SK-N-MC (cell line): Measurements from ENCODE around the gene KCNH2.

Experiments
- DNase-seq: peaks from one replicate; pipeline ENCODE4 v3.0.0-alpha.2; 2011; ENCODE audit warnings: low read depth, low spot score
- H3K27ac ChIP-seq: fragments of 200-600 bp; sonication (generic); 2 replicates; pipeline ENCODE4 v1.5.1; 2016; ENCODE audit warnings: mixed run types
- H3K36me3 ChIP-seq: fragments of 200-600 bp; sonication (generic); 2 replicates; pipeline ENCODE4 v1.6.1; 2017; ENCODE audit warnings: antibody characterized with exemption, low read length, mixed read lengths; ENCODE audit not compliant: insufficient read depth
- H3K4me3 ChIP-seq: fragments of 200-600 bp; sonication (generic); 2 replicates; pipeline ENCODE4 v1.5.1; 2016
- H3K9ac ChIP-seq: fragments of 200-600 bp; sonication (generic); 2 replicates; pipeline ENCODE4 v1.8.0; 2017; ENCODE audit warnings: mixed run types, mixed read lengths; ENCODE audit not compliant: insufficient read length
- H3K9me3 ChIP-seq: fragments of 200-600 bp; sonication (generic); 2 replicates; pipeline ENCODE4 v1.6.1; 2017; ENCODE audit warnings: low read depth, mild to moderate bottlenecking, antibody characterized with exemption, low read length, moderate library complexity, mixed read lengths
- EZH2 ChIP-seq: fragments of 200-600 bp; sonication (generic); IDR thresholded peaks from one replicate; pipeline ENCODE4 v1.6.1; 2017; ENCODE audit warnings: antibody characterized with exemption
- FOXP2 ChIP-seq: optimal IDR thresholded peaks from 2 replicates; pipeline ENCODE3; 2011; ENCODE audit warnings: mild to moderate bottlenecking, moderate library complexity; ENCODE audit not compliant: insufficient read depth; ENCODE audit errors: extremely low read length, control extremely low read depth
- POLR2AphosphoS5 ChIP-seq: IDR thresholded peaks from 2 replicates; pipeline ENCODE4 v1.6.1; 2012; ENCODE audit warnings: mild to moderate bottlenecking, low read depth, low read length, borderline replicate concordance

The KCNH2 gene

DNA sequence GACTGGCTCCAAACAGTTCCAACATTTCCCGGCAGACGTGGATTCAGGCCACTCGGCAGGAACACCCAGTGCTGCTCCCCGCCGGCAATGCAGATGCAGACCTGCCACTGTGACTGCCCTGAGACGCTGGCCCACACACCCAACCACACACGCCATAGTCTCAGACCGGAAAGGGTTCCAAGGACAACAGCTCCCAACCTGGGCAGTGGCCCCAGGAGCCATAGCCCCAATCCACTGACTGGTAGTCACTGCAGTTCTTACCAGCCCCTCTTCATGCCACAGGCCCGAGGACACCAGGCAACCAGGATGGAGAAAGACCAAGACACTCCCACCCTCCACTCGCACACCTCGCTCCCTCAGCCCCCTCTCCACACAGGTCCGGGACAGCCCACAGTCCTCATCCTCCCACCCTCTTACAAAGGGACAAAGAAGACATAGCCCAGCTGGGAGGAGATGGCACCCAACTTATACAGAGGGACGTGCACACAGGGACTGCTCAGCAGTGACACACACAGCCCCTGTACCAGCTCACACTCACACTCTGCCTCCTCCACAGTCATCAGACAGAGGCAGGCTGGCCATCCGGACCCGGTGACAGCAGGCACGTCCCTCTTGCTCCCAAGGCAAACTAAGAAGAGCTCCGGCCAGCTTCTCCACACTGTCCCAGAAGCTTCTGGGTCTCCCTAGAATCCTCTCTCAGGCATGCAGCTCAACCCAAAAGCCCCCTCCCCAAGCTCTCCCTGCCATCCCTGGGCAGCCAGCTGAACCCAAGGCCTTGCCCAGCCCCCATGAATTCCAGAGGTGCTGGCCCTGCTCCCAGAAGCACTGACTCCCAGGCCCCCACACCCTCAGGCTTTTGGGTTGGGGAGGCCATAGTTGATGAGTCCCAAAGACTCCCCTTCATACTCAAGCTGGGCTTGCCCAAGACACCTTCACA, 24.8 kb downstream of the KCNH2 start:
- no peak for DNase-seq
- Histone ChIP-seq H3K9me3 (no peaks in the 10 kb centered on the region), H3K36me3 (no peaks in the 10 kb centered on the region), H3K4me3 (no peak overlapping the region), H3K9ac (no peak overlapping the region), H3K27ac (no peak overlapping the region)
- TF ChIP-seq EZH2, result no peak
- TF ChIP-seq POLR2AphosphoS5, result no peak
- no peak for TF ChIP-seq FOXP2

- Histone ChIP-seq H3K4me3 (no peak overlapping the region), H3K27ac (no peak overlapping the region), H3K9me3 (no peaks in the 10 kb centered on the region), H3K9ac (no peak overlapping the region), H3K36me3 (no peaks in the 10 kb centered on the region)
- TF ChIP-seq FOXP2, result no peak
- TF ChIP-seq EZH2, result no peak
- no peak for TF ChIP-seq POLR2AphosphoS5
- no peak for DNase-seq
Measured at GRCh38 chr7:150952331-150953050, 25.6 kb downstream of the KCNH2 start.

- no peak overlapping the region for H3K9ac ChIP-seq
- H3K27ac ChIP-seq, result no peak overlapping the region
- TF ChIP-seq POLR2AphosphoS5, result no peak
- no peak for TF ChIP-seq FOXP2
- TF ChIP-seq EZH2, result no peak
- DNase-seq, result no peak
- no peaks in the 10 kb centered on the region for H3K9me3 ChIP-seq
- no peaks in the 10 kb centered on the region for H3K36me3 ChIP-seq
- no peak overlapping the region for H3K4me3 ChIP-seq
Measured at GRCh38 chr7:150951521-150951920, 26.6 kb downstream of the KCNH2 start.

DNA sequence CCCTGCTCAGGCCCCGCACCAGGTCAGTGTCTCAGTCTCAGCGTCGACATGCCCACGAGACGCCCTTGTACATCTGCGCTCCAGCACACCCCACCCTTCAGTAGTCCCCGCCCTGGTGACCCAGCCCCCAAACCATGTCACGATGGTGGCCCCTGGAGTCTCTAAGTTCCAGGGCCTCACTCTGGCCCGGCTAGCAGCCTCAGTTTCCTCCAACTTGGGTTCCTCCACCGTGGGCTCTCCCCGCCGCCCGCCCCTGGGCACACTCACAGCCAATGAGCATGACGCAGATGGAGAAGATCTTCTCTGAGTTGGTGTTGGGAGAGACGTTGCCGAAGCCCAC, 27.0 kb downstream of the KCNH2 start:
- no peak for TF ChIP-seq FOXP2
- TF ChIP-seq EZH2, result no peak
- TF ChIP-seq POLR2AphosphoS5, result no peak
- Histone ChIP-seq H3K9ac (no peak overlapping the region), H3K27ac (no peak overlapping the region), H3K4me3 (no peak overlapping the region), H3K36me3 (no peaks in the 10 kb centered on the region), H3K9me3 (no peaks in the 10 kb centered on the region)
- DNase-seq, result no peak

GRCh38 chr7:150950496-150951180, 27.5 kb downstream of the KCNH2 start:
- Histone ChIP-seq H3K4me3 (no peak overlapping the region), H3K9ac (no peak overlapping the region), H3K9me3 (no peaks in the 10 kb centered on the region), H3K27ac (no peak overlapping the region), H3K36me3 (no peaks in the 10 kb centered on the region)
- DNase-seq, result no peak
- TF ChIP-seq FOXP2 (no peak), POLR2AphosphoS5 (no peak), EZH2 (no peak)

GRCh38 chr7:150949971-150950491, 28.1 kb downstream of the KCNH2 start:
- TF ChIP-seq EZH2, result no peak
- no peak for TF ChIP-seq POLR2AphosphoS5
- no peak for TF ChIP-seq FOXP2
- Histone ChIP-seq H3K9ac (no peak overlapping the region), H3K9me3 (no peaks in the 10 kb centered on the region), H3K36me3 (no peaks in the 10 kb centered on the region), H3K4me3 (no peak overlapping the region), H3K27ac (no peak overlapping the region)
- no peak for DNase-seq

DNA sequence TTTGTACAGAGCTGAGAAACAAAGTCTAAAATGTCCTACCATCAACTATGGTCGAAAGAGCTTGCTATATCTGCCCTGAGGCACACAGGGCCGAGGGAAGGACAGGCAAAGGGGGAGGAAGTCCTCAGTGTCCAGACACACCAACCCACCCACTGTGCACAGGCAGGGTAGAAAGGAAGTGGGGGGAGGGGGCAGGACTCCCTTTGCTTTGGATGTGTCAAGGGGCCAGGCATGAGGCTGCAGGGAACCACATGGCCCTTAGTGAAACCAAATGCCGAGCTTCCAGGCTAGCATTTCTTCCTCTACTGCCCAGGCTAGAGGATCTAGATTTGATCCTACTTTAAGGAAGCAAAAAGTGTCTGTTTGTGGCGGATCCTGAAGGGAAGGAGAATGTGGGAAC, 28.6 kb downstream of the KCNH2 start:
- TF ChIP-seq POLR2AphosphoS5 (no peak), EZH2 (no peak), FOXP2 (no peak)
- no peak overlapping the region for H3K4me3 ChIP-seq
- H3K9ac ChIP-seq, result no peak overlapping the region
- no peaks in the 10 kb centered on the region for H3K9me3 ChIP-seq
- H3K36me3 ChIP-seq, result no peaks in the 10 kb centered on the region
- no peak for DNase-seq
- no peak overlapping the region for H3K27ac ChIP-seq

GRCh38 chr7:150948791-150949251, 29.3 kb downstream of the KCNH2 start:
- Histone ChIP-seq H3K27ac (no peak overlapping the region), H3K9ac (no peak overlapping the region), H3K36me3 (no peaks in the 10 kb centered on the region), H3K9me3 (no peaks in the 10 kb centered on the region), H3K4me3 (no peak overlapping the region)
- DNase-seq, result no peak
- TF ChIP-seq POLR2AphosphoS5 (no peak), FOXP2 (no peak), EZH2 (no peak)
